ENCODE measurements around the gene ARHGEF16.

DNA sequence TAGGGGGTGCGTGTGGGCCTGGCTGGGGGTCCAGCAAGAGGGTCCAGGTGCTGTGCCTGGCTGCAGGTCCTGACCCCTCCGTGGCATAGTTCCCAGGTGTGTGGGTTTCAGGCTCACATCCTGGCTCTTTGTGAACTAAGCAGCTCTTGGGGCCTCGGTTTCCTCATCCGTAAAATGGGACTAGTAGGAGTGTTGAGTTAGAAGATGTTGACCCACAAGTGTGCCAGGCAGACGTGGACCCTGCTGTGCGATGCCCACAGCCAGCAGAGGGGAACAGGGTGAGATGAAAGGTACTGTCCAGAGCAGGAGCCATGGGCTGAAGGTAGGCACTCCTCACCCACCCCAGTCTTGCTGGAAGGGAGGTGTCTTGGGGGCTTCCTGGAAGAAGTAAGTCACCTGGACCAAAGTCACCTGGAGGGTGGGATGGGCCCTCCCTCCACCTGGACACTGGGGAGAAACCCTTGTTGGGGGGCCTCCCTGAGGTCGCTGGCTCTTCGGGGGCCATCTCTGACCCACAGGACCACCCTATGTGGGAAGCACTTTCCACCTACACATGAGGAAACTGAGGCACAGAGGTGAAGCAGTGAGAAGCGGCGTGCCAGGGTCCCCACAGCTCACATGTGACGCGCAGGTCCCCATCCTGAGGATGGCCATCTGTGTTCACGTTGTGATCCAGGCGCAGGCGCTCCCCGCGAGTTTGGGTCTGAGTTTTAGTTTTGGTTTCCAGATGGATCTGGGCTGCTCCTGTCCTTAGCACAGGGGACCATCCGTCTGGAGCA, 1.4 kb downstream of the ARHGEF16 start:
- no peak for TF ChIP-seq EZH2 (optimal IDR thresholded peaks at IDR 0.05; ENCODE audit: low read depth, low read length)
- TF ChIP-seq, protein P1, sequence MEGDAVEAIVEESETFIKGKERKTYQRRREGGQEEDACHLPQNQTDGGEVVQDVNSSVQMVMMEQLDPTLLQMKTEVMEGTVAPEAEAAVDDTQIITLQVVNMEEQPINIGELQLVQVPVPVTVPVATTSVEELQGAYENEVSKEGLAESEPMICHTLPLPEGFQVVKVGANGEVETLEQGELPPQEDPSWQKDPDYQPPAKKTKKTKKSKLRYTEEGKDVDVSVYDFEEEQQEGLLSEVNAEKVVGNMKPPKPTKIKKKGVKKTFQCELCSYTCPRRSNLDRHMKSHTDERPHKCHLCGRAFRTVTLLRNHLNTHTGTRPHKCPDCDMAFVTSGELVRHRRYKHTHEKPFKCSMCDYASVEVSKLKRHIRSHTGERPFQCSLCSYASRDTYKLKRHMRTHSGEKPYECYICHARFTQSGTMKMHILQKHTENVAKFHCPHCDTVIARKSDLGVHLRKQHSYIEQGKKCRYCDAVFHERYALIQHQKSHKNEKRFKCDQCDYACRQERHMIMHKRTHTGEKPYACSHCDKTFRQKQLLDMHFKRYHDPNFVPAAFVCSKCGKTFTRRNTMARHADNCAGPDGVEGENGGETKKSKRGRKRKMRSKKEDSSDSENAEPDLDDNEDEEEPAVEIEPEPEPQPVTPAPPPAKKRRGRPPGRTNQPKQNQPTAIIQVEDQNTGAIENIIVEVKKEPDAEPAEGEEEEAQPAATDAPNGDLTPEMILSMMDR (IDR thresholded peaks at IDR 0.05; ENCODE audit: low read length), result no peak
- no peak for TF ChIP-seq EZH2phosphoT487 (IDR thresholded peaks at IDR 0.05; ENCODE audit: low read length)
